HG03196 (cell line): ENCODE data around the gene CD38.
"Not testable (repeated sequence)": the region's sequence is repeated elsewhere in the genome, so short reads cannot be mapped to it uniquely, and the experiment has no call there.

Source experiments
- ATAC-seq: cut with Tn5 transposase; IDR thresholded peaks from one replicate; pipeline ENCODE4 v1.9.1; 2021; ENCODE audit not compliant: unreplicated experiment

The CD38 gene

GRCh38 chr4:15758294-15758693 lies 19.8 kb upstream of the CD38 start:
- no peak for ATAC-seq

GRCh38 chr4:15762460-15762859 lies 15.7 kb upstream of the CD38 start:
- not testable (repeated sequence) for ATAC-seq

GRCh38 chr4:15765391-15765790 lies 12.7 kb upstream of the CD38 start:
- no peak for ATAC-seq

- peak; percentile 59 for ATAC-seq
Measured at GRCh38 chr4:15765910-15766697, 12.0 kb upstream of the CD38 start.

- ATAC-seq, result no peak
Measured at GRCh38 chr4:15766821-15767220, 11.3 kb upstream of the CD38 start.

- no peak for ATAC-seq
Measured at GRCh38 chr4:15769202-15769601, 8.9 kb upstream of the CD38 start.

GRCh38 chr4:15771216-15772058 lies 6.7 kb upstream of the CD38 start:
- peak; percentile 71 for ATAC-seq

GRCh38 chr4:15774020-15774420 lies 4.1 kb upstream of the CD38 start:
- no peak for ATAC-seq

GRCh38 chr4:15776871-15777648 lies 1.1 kb upstream of the CD38 start:
- no peak for ATAC-seq

GRCh38 chr4:15777697-15778288 lies 335 bp upstream of the CD38 start:
- ATAC-seq, result no peak

- no peak for ATAC-seq
Measured at GRCh38 chr4:15779306-15779705, 1.2 kb downstream of the CD38 start.

- no peak for ATAC-seq
Measured at GRCh38 chr4:15779809-15780208, 1.7 kb downstream of the CD38 start.

- peak; percentile 33 for ATAC-seq
Measured at GRCh38 chr4:15781427-15782095, 3.4 kb downstream of the CD38 start.

GRCh38 chr4:15783676-15784075 lies 5.5 kb downstream of the CD38 start:
- no peak for ATAC-seq

GRCh38 chr4:15784959-15785634 lies 7.0 kb downstream of the CD38 start:
- peak; percentile 77 for ATAC-seq

GRCh38 chr4:15786743-15787142 lies 8.6 kb downstream of the CD38 start:
- no peak for ATAC-seq

GRCh38 chr4:15792974-15793373 lies 14.8 kb downstream of the CD38 start:
- ATAC-seq, result no peak

- ATAC-seq, result no peak
Measured at GRCh38 chr4:15793506-15794363, 15.6 kb downstream of the CD38 start.

GRCh38 chr4:15794426-15794825 lies 16.3 kb downstream of the CD38 start:
- ATAC-seq, result no peak
